GM12865 (cell line): Measurements from ENCODE around the gene SPTBN5.
A peak's percentile ranks its signal among the peaks of the same experiment; 100 is the strongest.

Experiments used
- DNase-seq: peaks from one replicate; pipeline ENCODE4 v3.0.0; 2010; ENCODE audit warnings: low read depth
- H3K4me3 ChIP-seq: 2 replicates; pipeline ENCODE4 v1.5.1; 2011; ENCODE audit warnings: mild to moderate bottlenecking, low read depth, low read length, control low read depth
- CTCF ChIP-seq: IDR thresholded peaks from 2 replicates; pipeline ENCODE4 v1.5.1; 2011; ENCODE audit warnings: low read length, control low read depth, low read depth, inconsistent platforms; ENCODE audit not compliant: insufficient read depth; ENCODE audit errors: missing control alignments

The SPTBN5 gene

GRCh38 chr15:41829959-41830646 lies 63.8 kb downstream of the SPTBN5 start:
- no peak for TF ChIP-seq CTCF
- DNase-seq, result no peak
- no peak overlapping the region for H3K4me3 ChIP-seq

- no peak for DNase-seq
- peak overlapping the region; percentile 85 for H3K4me3 ChIP-seq
- TF ChIP-seq CTCF, result no peak
Observed at GRCh38 chr15:41828807-41829141, 65.1 kb downstream of the SPTBN5 start.

- DNase-seq, result peak; percentile 93
- H3K4me3 ChIP-seq, result peak within 1 kb of the TSS; percentile 85
- TF ChIP-seq CTCF, result no peak
Observed at GRCh38 chr15:41827880-41828806, 65.7 kb downstream of the SPTBN5 start, which contains the start of gene JMJD7. Gene JMJD7 (plus strand): TSS chr15:41828092. CDS start chr15:41828125, 33 bp downstream.

- peak overlapping the region; percentile 85 for H3K4me3 ChIP-seq
- no peak for TF ChIP-seq CTCF
- DNase-seq, result peak; percentile 12
Observed at GRCh38 chr15:41827290-41827879, 66.5 kb downstream of the SPTBN5 start.

GRCh38 chr15:41825572-41826535 lies 68.0 kb downstream of the SPTBN5 start:
- H3K4me3 ChIP-seq, result no peak overlapping the region
- no peak for DNase-seq
- TF ChIP-seq CTCF, result no peak

- TF ChIP-seq CTCF, result no peak
- no peak overlapping the region for H3K4me3 ChIP-seq
- DNase-seq, result no peak
Observed at GRCh38 chr15:41825145-41825544, 68.7 kb downstream of the SPTBN5 start.
